NCI-H1930 (cell line): ENCODE measurements around the gene CHST3.
"Not testable (repeated sequence)": the region's sequence is repeated elsewhere in the genome, so short reads cannot be mapped to it uniquely, and the experiment has no call there.

Experiments used
- DNase-seq, 2 experiments: peaks; one replicate each; lab custom pipeline; 2025; lab: John Stamatoyannopoulos, UW

The CHST3 gene

GRCh38 chr10:71950683-71951082, 13.5 kb upstream of the CHST3 start:
- no peak for DNase-seq

DNA sequence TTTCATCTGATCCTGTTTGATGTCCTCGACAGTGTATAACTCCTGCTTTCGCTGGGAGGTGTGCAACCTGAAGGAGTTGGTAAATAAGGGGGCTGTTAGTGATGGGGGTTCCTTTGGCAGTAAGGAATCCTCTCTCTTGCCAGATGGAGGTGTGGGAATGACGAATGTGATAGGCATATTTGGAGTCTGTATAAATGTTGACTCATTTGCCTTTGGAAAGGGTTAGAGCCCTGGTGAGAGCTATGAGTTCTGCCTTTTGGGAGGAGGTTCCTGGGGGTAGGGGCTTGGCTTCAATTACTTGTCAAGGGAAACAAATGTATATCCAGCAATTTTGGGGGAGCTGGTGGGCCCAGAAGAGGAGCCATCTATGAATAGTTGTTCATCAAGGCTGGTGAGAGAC, 11.4 kb upstream of the CHST3 start:
- no peak for DNase-seq

DNA sequence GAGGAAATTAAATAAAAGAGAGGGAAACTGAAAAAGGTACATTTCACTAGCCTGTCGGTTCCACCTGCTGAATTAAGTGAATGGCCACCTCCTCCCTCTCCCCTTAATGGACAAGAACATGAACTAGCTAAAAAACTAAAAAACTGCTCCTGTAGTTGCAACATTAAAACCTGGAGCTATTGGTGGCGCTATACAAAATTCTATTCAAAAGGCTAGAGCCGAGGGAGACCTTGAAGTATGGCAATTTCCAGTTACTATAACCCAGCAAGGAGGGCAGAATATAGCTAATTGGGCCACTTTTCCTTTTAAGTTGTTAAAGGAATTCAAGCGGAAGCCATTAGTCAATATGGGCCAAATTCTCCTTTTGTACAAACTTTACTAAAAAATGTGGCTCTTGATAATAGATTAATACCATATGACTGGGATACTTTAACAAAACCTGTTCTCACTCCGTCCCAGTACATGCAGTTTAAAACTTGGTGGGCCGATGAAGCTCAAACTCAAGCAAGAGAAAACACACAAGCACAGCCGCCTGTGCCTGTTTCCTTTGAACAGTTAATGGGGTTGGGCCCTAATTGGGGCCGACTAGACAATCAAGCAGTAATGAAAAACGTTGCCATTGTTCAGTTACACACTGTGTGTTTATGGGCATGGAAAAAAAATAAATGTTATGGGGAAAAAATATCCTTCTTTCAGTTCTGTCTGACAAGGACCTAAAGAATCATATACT, 6.5 kb upstream of the CHST3 start:
- no peak for DNase-seq

DNA sequence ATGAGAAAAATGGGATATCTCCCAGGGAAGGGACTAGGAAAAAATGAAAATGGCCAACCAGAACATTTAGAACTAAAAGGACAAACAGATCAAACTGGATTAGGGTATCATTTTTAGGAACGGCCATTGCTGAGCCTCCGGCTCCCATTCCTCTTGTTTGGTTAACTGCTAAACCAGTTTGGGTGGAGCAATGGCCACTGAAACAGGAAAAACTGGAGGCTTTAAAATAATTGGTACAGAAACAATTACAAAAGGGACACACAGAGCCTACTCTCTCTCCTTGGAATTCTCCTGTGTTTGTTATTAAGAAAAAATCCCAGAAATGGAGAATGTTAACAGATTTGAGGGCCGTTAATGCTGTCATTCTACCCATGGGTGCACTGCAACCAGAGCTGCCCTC, 4.7 kb upstream of the CHST3 start:
- DNase-seq = no peak

- no peak for DNase-seq
Observed at GRCh38 chr10:71961831-71962230, 2.4 kb upstream of the CHST3 start.

- DNase-seq = no peak
Observed at GRCh38 chr10:71962901-71963300, 1.3 kb upstream of the CHST3 start.

DNA sequence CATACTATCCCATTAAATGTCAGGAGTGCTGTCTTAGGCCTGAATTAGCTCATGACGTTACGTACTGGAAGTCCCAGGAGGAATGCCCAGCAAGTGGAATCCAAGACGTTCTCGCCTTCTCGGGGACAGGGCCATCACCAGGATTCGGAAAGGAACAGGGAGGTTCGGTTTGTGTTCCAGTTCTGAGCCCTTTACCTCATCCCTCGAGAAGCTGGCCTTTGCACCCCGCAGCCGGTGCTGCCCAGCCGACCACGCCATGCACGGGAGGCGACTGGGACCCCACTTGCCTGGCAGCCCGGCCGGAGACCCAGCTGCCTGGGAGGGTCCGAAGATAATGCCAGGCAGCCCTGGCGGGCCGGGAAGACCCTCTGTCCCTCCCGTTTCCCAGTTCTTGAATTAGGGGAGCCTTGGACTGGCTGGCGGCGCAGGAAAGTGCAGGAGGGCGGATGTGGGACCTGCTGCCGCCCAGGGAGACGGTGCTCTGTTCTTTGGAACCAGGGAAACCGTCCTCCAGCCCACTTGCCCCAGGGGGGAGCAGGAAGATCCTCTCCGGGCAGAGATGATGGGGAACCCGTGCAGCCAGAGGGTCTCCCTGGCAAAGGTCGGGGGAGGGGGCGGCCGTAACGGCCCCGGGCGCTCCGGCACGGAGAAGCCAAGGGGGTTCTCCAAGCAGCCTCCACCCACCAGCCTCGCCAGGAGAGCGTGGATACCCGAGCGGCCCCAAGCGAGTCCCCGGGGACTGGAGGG, 671 bp upstream of the CHST3 start:
- DNase-seq = no peak

DNA sequence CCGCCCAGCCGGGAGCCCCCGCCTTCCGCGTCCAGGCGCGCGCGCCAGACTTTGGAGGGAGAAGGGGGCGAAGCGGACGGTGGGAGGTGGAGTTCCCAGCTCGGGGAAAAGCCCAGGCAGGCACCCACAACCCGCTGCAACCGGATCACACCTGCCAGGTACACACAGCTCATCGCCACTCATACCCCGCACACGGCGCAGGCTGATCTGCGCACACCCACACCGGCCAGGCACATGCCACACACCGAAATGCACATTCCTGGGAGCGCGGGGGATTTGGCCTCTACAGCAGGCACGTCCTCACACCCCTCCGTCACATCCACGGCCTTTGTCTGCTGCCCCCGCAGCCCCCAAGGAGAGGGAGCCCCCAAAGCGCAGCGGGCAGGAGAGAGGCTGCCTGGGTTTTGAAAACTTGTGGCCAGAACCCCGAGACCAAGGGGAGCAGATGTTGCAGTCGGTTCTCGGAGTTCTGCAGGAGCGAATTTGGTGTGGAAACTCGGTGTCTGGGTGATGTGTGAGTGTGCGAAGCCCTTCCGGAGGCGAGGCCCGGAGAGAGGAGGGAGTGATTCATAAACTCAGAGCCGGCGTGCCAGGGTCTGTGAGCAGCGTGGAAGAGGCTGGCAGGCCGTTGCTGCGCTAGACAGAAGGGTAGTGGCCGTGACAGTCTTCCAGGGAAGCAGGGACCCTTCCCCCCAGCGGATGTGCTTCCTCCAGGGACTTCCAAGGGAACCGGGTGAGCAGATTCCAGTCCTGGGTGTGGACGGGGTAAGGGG, 734 bp downstream of the CHST3 start:
- DNase-seq = no peak

DNA sequence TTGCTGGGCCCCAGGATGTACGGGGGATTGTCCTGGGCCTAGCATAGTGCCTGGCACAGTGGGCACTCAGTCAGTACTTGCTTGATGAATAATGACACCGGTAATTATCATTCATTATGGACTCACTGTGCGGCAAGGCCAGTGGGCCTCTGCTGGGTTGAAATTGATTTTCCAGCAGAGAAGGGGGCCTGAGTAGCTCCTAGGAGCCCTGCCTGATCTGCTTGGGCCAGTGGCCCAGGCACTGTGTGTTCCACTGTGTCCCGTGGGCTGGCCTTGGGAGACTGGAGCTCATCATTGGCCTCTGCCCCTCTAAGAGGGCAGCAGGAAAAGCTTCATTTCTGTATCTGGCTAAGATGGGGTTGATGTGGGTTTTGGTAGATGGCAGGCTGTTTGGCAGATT, 1.4 kb downstream of the CHST3 start:
- no peak for DNase-seq

GRCh38 chr10:71966046-71967004, 2.1 kb downstream of the CHST3 start:
- DNase-seq = no peak

GRCh38 chr10:71967958-71968357, 3.8 kb downstream of the CHST3 start:
- not testable (repeated sequence) for DNase-seq

DNA sequence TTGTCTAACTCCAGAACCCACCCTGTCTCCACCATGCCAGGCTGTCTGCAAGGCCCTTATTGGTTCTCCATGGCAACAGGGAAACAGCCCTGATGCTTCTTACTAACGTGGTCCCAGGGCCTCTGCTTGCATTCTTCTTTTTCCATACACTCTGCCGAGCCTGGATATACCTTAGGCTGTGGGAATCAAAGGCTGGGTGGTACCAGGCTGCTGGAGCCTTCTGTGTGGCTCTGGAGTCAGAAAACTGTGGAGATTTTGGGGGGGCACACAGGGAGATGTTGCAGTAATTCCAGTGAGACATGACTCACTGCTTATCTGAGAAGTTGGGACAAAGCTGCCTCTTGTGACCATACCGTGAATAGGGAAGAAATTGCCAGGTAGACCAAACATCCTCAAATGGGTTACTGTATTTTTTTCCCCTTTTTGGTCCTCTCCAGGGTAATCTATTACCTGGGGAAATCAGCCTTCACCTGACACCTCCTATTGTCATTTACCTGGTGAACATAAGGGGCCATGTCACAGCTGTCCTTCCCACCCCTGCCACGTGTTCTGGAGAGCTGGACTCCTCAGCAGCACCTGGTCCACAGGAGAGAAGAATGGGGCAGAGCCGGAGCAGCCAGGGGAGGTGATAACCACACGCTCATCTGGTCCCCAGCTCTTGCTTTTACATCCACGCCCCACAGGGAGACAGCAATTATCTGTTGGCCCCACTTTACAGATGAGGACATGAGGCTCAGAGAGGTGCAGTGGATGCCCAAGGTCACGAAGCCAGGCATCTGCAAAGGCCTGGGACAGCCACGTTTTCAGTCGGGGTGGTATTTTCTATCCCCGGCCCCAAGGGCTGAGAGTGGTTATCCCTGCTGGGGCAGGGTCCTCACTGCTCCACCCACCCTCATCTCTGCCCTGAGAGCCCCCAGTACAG, 4.6 kb downstream of the CHST3 start:
- no peak for DNase-seq

- no peak for DNase-seq
Observed at GRCh38 chr10:71969929-71970328, 5.7 kb downstream of the CHST3 start.

DNA sequence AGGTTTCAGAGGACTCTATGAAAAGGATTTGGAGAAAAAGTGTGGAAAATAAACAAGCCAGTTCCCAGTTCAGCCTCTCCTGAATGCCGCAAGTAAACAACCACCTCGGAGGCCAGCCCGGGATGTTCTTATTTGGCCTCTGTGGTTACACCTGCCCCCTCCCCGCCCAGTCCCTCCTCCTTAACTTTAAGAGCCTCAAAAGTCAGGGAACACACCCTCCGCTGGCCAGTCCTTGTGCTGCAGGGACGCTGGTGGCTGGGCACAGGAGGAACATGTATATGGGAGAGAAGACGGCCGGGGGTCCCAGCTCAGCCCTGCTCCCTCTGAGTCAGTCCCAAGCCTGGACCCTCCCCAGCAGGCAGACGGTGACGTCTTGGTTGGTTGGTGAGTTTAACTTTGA, 6.1 kb downstream of the CHST3 start:
- DNase-seq = no peak

DNA sequence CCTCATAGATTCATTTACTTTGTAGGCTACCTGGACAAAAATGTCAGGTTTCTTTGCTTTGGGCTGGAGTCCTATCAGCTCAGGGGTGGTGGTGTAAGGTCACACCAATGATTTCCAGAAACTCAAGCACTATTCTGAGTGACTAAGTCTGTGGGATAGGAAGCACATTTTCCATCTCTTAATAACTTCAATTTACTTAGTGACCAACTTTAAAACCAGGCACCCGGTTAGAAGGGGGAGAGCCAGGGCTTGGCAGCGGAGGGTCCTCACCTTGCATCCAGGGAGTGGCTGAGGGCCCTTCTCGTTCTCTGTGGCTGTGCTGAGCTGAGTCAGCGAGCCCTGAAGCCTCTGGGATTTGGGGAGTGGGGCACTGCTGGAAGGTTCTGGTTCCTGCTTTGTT, 6.7 kb downstream of the CHST3 start:
- no peak for DNase-seq

DNA sequence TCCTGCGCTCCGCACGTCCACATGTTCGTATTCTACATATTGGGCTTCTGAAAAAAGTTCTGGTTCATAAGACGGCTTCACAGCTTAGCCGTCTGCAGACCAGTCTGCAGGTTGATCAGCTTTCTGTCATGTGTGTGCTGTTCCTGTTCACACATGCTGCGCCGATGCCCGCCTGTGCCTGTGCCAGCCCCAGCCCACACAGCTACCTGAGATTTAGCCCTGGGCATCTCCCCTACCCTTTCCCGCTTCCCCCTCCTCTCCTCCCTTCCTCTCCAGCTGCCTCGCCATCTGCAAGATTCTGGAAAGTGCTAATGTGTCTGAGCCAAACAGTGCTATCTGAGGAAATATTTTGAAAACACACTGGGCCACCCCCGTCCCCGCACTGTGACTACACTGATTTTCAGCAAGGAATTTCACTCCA, 7.1 kb downstream of the CHST3 start:
- no peak for DNase-seq

DNA sequence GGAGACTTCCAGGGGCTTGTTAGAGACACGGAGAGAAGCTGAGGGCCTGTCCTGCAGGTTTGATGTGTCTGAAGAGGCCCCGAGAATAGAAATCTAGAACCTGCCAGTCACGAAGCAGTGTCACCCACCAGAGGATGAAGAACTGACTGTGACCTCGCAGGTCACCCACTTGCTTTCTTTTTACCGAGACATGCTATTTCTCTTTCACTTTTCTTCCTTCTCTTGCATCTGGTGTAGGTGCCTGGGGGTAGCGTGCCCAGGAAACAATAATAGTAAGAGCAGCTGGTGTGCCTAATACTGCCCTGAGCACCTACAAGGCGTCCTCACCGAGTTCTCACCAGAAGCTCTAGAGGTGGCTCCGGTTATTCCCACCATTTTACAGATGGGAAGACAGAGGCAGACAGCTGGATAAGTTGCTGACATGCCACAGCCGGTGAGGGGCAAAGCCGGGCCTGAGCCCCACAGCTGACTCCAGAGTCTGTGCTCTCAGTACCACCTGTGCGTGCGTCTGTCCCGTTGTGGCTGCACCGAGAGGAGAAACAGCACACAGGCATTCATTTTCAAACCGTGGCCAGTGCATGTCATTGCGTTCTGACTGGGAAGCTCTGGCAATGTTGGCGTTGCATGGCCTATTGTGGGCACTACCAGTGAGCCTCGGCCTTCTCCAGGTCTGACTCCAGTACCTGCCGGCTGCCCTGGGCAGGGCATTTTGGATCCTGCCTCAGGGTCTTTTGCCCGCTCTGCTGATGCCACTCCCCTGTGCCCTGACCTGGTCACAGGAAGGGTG, 7.8 kb downstream of the CHST3 start:
- no peak for DNase-seq

- no peak for DNase-seq
Observed at GRCh38 chr10:71972746-71973695, 8.8 kb downstream of the CHST3 start.
